GM13976 (cell line): Measurements from ENCODE around the gene LPP.

ENCODE experiments used
- DNase-seq: peaks from one replicate; pipeline ENCODE4 v3.0.0; 2012; ENCODE audit warnings: low spot score
- CTCF ChIP-seq: IDR thresholded peaks from 2 replicates; pipeline ENCODE4 v1.5.1; 2012; ENCODE audit warnings: borderline replicate concordance, mild to moderate bottlenecking; ENCODE audit not compliant: insufficient read depth; ENCODE audit errors: extremely low read depth, missing control alignments, control extremely low read depth
- in situ Hi-C: fragments of 300-500 bp; cut with MboI; formaldehyde crosslinking; loops from one replicate; pipeline ENCODE4 v1.12.0; 2022; ENCODE audit warnings: low sequenced_read_pairs, mixed read lengths, inconsistent platforms; ENCODE audit not compliant: unreplicated experiment

Gene LPP

GRCh38 chr3:188264226-188265207 is 110.6 kb downstream of the LPP start:
- DNase-seq, result no peak
- TF ChIP-seq CTCF, result no peak
- in situ Hi-C loops, result no loop called here

- TF ChIP-seq CTCF, result no peak
- DNase-seq, result no peak
- in situ Hi-C loops, result no loop called here
Measured at GRCh38 chr3:188266562-188267274, 112.8 kb downstream of the LPP start.

GRCh38 chr3:188267790-188268335 is 113.9 kb downstream of the LPP start:
- in situ Hi-C loops, result no loop called here
- DNase-seq, result no peak
- no peak for TF ChIP-seq CTCF

- no peak for DNase-seq
- TF ChIP-seq CTCF, result no peak
- in situ Hi-C loops, result no loop called here
Measured at GRCh38 chr3:188268336-188268735, 114.4 kb downstream of the LPP start.

- in situ Hi-C loops, result no loop called here
- TF ChIP-seq CTCF, result no peak
- no peak for DNase-seq
Measured at GRCh38 chr3:188269040-188269439, 115.1 kb downstream of the LPP start.

GRCh38 chr3:188270423-188270972 is 116.5 kb downstream of the LPP start:
- no peak for TF ChIP-seq CTCF
- in situ Hi-C loops, result no loop called here
- no peak for DNase-seq
